ENCODE measurements around the gene OR8A1. TPM values are rescaled to one million over a fixed set of nuclear protein-coding genes. Genes with fewer than 3 reads are reported as not detected.

The OR8A1 gene
- polyA plus RNA-seq, 2 donors: not detected

DNA sequence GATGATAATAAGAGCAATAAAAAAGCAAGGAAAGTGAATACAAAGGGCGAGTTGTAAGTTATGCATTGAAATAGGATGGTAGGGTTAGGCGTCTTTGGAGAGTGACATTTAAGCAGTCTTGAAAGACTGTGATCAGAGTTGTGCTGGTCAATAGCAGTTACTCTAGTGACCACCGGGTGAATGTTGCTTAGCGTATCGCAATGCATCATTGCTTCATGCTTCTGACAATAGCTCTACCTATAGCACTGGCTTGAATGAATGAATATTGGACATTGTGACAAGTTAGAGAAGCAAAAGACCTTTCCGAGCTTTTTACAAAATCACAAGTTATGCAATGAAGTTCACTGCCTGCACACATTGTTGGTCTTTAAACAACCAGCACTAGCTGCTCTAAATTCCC, 18.6 kb upstream of the OR8A1 start:
- Histone ChIP-seq H3K27me3 (ENCODE audit: control insufficient read depth in 1 of 2, insufficient read depth in 2 of 2, low read length in 2 of 2) (no peaks in the 10 kb centered on the region), H3K4me1 (ENCODE audit: control insufficient read depth in 2 of 2, insufficient read depth in 2 of 2, low read length in 1 of 2) (no peaks in the 10 kb centered on the region), H3K4me3 (ENCODE audit: low read depth in 1 of 2, low read length in 2 of 2) (no peak overlapping the region), H3K36me3 (ENCODE audit: control insufficient read depth in 2 of 2, insufficient read depth in 2 of 2, low read length in 1 of 2) (no peaks in the 10 kb centered on the region), H3K9me3 (ENCODE audit: control insufficient read depth in 2 of 2, insufficient read depth in 1 of 2, low read depth in 1 of 2, low read length in 1 of 2) (no peaks in the 10 kb centered on the region), H3K27ac (ENCODE audit: low read depth in 2 of 2, low read length in 1 of 2) (no peak overlapping the region)
- 78 to 80% methylated on average over 6 of the region's 6 CpGs for WGBS, 2 donors

DNA sequence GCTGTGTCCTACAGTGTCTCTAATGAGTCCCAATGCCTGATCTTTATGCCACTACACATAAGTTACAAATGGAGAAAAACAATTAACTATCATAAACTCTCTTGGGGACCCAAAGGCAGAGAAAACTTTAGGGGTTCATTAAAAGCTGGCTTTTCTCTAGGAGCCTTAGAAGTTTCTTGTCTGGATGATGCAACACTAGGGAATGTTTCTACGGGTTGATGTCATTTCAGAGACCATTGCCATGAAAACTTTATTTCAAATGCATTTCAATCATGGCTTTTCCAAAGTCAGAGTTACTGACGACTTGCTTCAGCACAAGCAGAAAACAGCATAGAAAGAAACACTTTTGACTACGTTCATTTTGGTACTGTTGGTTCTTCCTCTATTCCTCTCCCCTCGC, 17.8 kb upstream of the OR8A1 start:
- Histone ChIP-seq H3K9me3 (ENCODE audit: control insufficient read depth in 2 of 2, insufficient read depth in 1 of 2, low read depth in 1 of 2, low read length in 1 of 2) (no peaks in the 10 kb centered on the region), H3K4me3 (ENCODE audit: low read depth in 1 of 2, low read length in 2 of 2) (no peak overlapping the region), H3K27ac (ENCODE audit: low read depth in 2 of 2, low read length in 1 of 2) (no peak overlapping the region), H3K27me3 (ENCODE audit: control insufficient read depth in 1 of 2, insufficient read depth in 2 of 2, low read length in 2 of 2) (no peaks in the 10 kb centered on the region), H3K4me1 (ENCODE audit: control insufficient read depth in 2 of 2, insufficient read depth in 2 of 2, low read length in 1 of 2) (no peaks in the 10 kb centered on the region), H3K36me3 (ENCODE audit: control insufficient read depth in 2 of 2, insufficient read depth in 2 of 2, low read length in 1 of 2) (no peaks in the 10 kb centered on the region)
- WGBS, 2 donors: 81 to 85% methylated on average over 4 of the region's 4 CpGs

DNA sequence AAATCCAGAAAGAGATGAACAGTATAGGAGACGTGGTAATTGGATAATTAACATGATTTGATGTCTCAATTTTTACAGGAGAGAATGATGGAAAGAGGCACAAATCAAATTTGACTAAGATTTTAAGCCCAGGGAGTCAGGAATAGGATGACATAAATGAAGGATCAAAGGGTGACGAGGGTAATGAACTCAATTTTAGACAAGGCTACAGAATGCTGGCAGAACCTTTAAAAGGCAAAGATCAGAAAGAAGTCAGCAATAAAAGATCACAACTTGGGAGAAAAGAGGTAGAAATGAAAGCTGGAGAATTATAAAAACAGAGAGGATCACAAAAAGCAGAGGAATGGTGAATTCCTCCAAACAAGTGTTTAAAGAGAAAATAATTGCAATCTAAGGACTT, 13.0 kb upstream of the OR8A1 start:
- Histone ChIP-seq H3K4me1 (ENCODE audit: control insufficient read depth in 2 of 2, insufficient read depth in 2 of 2, low read length in 1 of 2) (no peaks in the 10 kb centered on the region), H3K27me3 (ENCODE audit: control insufficient read depth in 1 of 2, insufficient read depth in 2 of 2, low read length in 2 of 2) (no peaks in the 10 kb centered on the region), H3K4me3 (ENCODE audit: low read depth in 1 of 2, low read length in 2 of 2) (no peak overlapping the region), H3K36me3 (ENCODE audit: control insufficient read depth in 2 of 2, insufficient read depth in 2 of 2, low read length in 1 of 2) (no peaks in the 10 kb centered on the region), H3K27ac (ENCODE audit: low read depth in 2 of 2, low read length in 1 of 2) (no peak overlapping the region), H3K9me3 (ENCODE audit: control insufficient read depth in 2 of 2, insufficient read depth in 1 of 2, low read depth in 1 of 2, low read length in 1 of 2) (no peaks in the 10 kb centered on the region)
- WGBS, 2 donors: 47 to 55% methylated on average over 2 of the region's 2 CpGs

- 76 to 85% methylated on average over 7 of the region's 7 CpGs for WGBS, 2 donors
- Histone ChIP-seq H3K27ac (ENCODE audit: low read depth in 2 of 2, low read length in 1 of 2) (no peak overlapping the region), H3K36me3 (ENCODE audit: control insufficient read depth in 2 of 2, insufficient read depth in 2 of 2, low read length in 1 of 2) (no peaks in the 10 kb centered on the region), H3K9me3 (ENCODE audit: control insufficient read depth in 2 of 2, insufficient read depth in 1 of 2, low read depth in 1 of 2, low read length in 1 of 2) (no peaks in the 10 kb centered on the region), H3K27me3 (ENCODE audit: control insufficient read depth in 1 of 2, insufficient read depth in 2 of 2, low read length in 2 of 2) (no peaks in the 10 kb centered on the region), H3K4me3 (ENCODE audit: low read depth in 1 of 2, low read length in 2 of 2) (no peak overlapping the region), H3K4me1 (ENCODE audit: control insufficient read depth in 2 of 2, insufficient read depth in 2 of 2, low read length in 1 of 2) (no peaks in the 10 kb centered on the region)
Observed at GRCh38 chr11:124570160-124570559, 363 bp downstream of the OR8A1 start.

GRCh38 chr11:124577716-124578427, 8.1 kb downstream of the OR8A1 start:
- Histone ChIP-seq H3K9me3 (ENCODE audit: control insufficient read depth in 2 of 2, insufficient read depth in 1 of 2, low read depth in 1 of 2, low read length in 1 of 2) (no peaks in the 10 kb centered on the region), H3K27me3 (ENCODE audit: control insufficient read depth in 1 of 2, insufficient read depth in 2 of 2, low read length in 2 of 2) (no peaks in the 10 kb centered on the region), H3K27ac (ENCODE audit: low read depth in 2 of 2, low read length in 1 of 2) (no peak overlapping the region), H3K4me3 (ENCODE audit: low read depth in 1 of 2, low read length in 2 of 2) (no peak overlapping the region), H3K36me3 (ENCODE audit: control insufficient read depth in 2 of 2, insufficient read depth in 2 of 2, low read length in 1 of 2) (no peaks in the 10 kb centered on the region), H3K4me1 (ENCODE audit: control insufficient read depth in 2 of 2, insufficient read depth in 2 of 2, low read length in 1 of 2) (peaks cover 0 to 3% of the 10 kb centered on the region in 2 donors)
- 74 to 75% methylated on average over 6 of the region's 6 CpGs for WGBS, 2 donors

DNA sequence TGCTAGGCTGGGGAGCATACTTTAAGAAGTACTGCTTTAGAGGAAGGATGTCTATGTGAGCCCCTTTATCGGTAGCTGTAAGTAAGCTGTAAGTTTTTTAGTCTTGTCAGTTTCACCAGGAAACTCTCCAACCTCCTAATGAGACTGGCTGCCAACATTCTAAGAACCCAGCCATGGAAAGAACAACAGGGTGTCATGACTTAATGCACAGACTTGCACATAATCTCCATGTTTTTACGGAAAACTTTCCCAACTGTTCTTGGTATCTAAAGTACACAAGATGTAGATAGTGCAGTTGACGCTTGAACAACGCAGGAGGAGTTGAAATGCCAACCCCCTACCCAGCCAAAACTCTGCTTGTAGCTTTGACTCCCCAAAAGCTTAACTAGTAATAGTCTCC, 9.0 kb downstream of the OR8A1 start:
- H3K9me3 ChIP-seq (ENCODE audit: control insufficient read depth in 2 of 2, insufficient read depth in 1 of 2, low read depth in 1 of 2, low read length in 1 of 2): no peaks in the 10 kb centered on the region
- 54 to 63% methylated on average over 4 of the region's 4 CpGs for WGBS, 2 donors

DNA sequence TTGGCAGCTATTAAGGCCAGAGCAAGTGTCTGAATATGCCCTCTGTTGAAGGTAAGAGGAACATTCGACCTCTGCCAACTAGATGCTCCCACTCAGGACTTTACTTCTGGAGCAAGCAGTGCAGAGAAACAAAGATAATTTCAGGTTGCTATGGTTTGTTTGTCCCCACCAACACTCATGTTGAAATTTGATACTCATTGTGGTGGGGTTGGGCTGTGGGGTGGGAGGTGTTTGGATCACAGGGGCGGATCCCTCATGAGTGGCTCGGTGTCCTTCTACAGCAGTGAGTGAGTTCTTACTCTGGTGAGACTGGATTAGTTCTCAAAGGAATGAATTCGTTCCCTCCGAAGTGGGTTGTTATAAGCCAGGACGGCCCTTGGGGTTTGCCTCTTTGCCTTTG, 12.0 kb downstream of the OR8A1 start:
- Histone ChIP-seq H3K36me3 (ENCODE audit: control insufficient read depth in 2 of 2, insufficient read depth in 2 of 2, low read length in 1 of 2) (no peaks in the 10 kb centered on the region), H3K27me3 (ENCODE audit: control insufficient read depth in 1 of 2, insufficient read depth in 2 of 2, low read length in 2 of 2) (no peaks in the 10 kb centered on the region), H3K4me1 (ENCODE audit: control insufficient read depth in 2 of 2, insufficient read depth in 2 of 2, low read length in 1 of 2) (peaks cover 0 to 3% of the 10 kb centered on the region in 2 donors), H3K4me3 (ENCODE audit: low read depth in 1 of 2, low read length in 2 of 2) (no peak overlapping the region), H3K9me3 (ENCODE audit: control insufficient read depth in 2 of 2, insufficient read depth in 1 of 2, low read depth in 1 of 2, low read length in 1 of 2) (no peaks in the 10 kb centered on the region), H3K27ac (ENCODE audit: low read depth in 2 of 2, low read length in 1 of 2) (no peak overlapping the region)
- WGBS, 2 donors: 65 to 78% methylated on average over 6 of the region's 6 CpGs

More for the DNA sequence above, 9.0 kb downstream of the OR8A1 start:
- Histone ChIP-seq H3K4me1 (ENCODE audit: control insufficient read depth in 2 of 2, insufficient read depth in 2 of 2, low read length in 1 of 2) (peaks cover 0 to 3% of the 10 kb centered on the region in 2 donors), H3K27ac (ENCODE audit: low read depth in 2 of 2, low read length in 1 of 2) (no peak overlapping the region), H3K27me3 (ENCODE audit: control insufficient read depth in 1 of 2, insufficient read depth in 2 of 2, low read length in 2 of 2) (no peaks in the 10 kb centered on the region), H3K36me3 (ENCODE audit: control insufficient read depth in 2 of 2, insufficient read depth in 2 of 2, low read length in 1 of 2) (no peaks in the 10 kb centered on the region), H3K4me3 (ENCODE audit: low read depth in 1 of 2, low read length in 2 of 2) (no peak overlapping the region)

DNA sequence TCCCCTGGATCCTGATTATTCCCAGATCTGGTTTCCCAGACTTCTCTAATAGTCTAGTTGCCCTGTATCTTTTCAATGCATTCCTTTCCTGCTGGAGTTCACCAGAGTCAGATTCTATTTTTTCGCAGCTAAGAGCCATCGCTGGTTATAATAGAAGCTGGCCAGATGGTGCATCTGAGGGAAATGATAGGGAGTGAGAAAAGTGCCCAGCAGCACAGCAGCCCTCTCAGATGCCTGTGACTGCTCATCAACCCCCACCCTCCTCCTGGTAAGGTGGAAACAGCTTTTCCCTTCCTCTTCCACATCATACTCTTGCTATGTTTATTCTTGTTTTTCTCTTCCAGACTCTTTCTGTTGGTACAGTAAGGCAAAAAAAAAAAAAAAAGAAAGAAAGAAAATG, 12.8 kb downstream of the OR8A1 start:
- 85 to 94% methylated on average over 2 of the region's 2 CpGs for WGBS, 2 donors
- Histone ChIP-seq H3K4me1 (ENCODE audit: control insufficient read depth in 2 of 2, insufficient read depth in 2 of 2, low read length in 1 of 2) (peaks cover 0 to 3% of the 10 kb centered on the region in 2 donors), H3K27ac (ENCODE audit: low read depth in 2 of 2, low read length in 1 of 2) (no peak overlapping the region), H3K4me3 (ENCODE audit: low read depth in 1 of 2, low read length in 2 of 2) (no peak overlapping the region), H3K9me3 (ENCODE audit: control insufficient read depth in 2 of 2, insufficient read depth in 1 of 2, low read depth in 1 of 2, low read length in 1 of 2) (no peaks in the 10 kb centered on the region), H3K27me3 (ENCODE audit: control insufficient read depth in 1 of 2, insufficient read depth in 2 of 2, low read length in 2 of 2) (no peaks in the 10 kb centered on the region), H3K36me3 (ENCODE audit: control insufficient read depth in 2 of 2, insufficient read depth in 2 of 2, low read length in 1 of 2) (no peaks in the 10 kb centered on the region)

GRCh38 chr11:124583781-124584180, 14.0 kb downstream of the OR8A1 start:
- no peaks in the 10 kb centered on the region for H3K4me1 ChIP-seq (ENCODE audit: control insufficient read depth in 2 of 2, insufficient read depth in 2 of 2, low read length in 1 of 2)
- WGBS, 2 donors: 64 to 69% methylated on average over 8 of the region's 8 CpGs
- H3K36me3 ChIP-seq (ENCODE audit: control insufficient read depth in 2 of 2, insufficient read depth in 2 of 2, low read length in 1 of 2): no peaks in the 10 kb centered on the region
- H3K27ac ChIP-seq (ENCODE audit: low read depth in 2 of 2, low read length in 1 of 2): no peak overlapping the region
- H3K4me3 ChIP-seq (ENCODE audit: low read depth in 1 of 2, low read length in 2 of 2): no peak overlapping the region
- H3K27me3 ChIP-seq (ENCODE audit: control insufficient read depth in 1 of 2, insufficient read depth in 2 of 2, low read length in 2 of 2): no peaks in the 10 kb centered on the region
- no peaks in the 10 kb centered on the region for H3K9me3 ChIP-seq (ENCODE audit: control insufficient read depth in 2 of 2, insufficient read depth in 1 of 2, low read depth in 1 of 2, low read length in 1 of 2)

GRCh38 chr11:124584681-124585372, 15.0 kb downstream of the OR8A1 start:
- Histone ChIP-seq H3K27me3 (ENCODE audit: control insufficient read depth in 1 of 2, insufficient read depth in 2 of 2, low read length in 2 of 2) (no peaks in the 10 kb centered on the region), H3K4me3 (ENCODE audit: low read depth in 1 of 2, low read length in 2 of 2) (no peak overlapping the region), H3K36me3 (ENCODE audit: control insufficient read depth in 2 of 2, insufficient read depth in 2 of 2, low read length in 1 of 2) (no peaks in the 10 kb centered on the region), H3K27ac (ENCODE audit: low read depth in 2 of 2, low read length in 1 of 2) (no peak overlapping the region), H3K9me3 (ENCODE audit: control insufficient read depth in 2 of 2, insufficient read depth in 1 of 2, low read depth in 1 of 2, low read length in 1 of 2) (no peaks in the 10 kb centered on the region), H3K4me1 (ENCODE audit: control insufficient read depth in 2 of 2, insufficient read depth in 2 of 2, low read length in 1 of 2) (no peaks in the 10 kb centered on the region)
- 68 to 70% methylated on average over 4 of the region's 4 CpGs for WGBS, 2 donors
